GM12874 (cell line): ENCODE measurements around the gene SARDH.

Experiments used
- CTCF ChIP-seq: IDR thresholded peaks from 2 replicates; pipeline ENCODE4 v1.5.1; 2011; ENCODE audit warnings: low read depth, mild to moderate bottlenecking, control low read depth, low read length, moderate library complexity; ENCODE audit not compliant: insufficient read depth

The SARDH gene

GRCh38 chr9:133677126-133678010 lies 60.8 kb downstream of the SARDH start:
- no peak for TF ChIP-seq CTCF

DNA sequence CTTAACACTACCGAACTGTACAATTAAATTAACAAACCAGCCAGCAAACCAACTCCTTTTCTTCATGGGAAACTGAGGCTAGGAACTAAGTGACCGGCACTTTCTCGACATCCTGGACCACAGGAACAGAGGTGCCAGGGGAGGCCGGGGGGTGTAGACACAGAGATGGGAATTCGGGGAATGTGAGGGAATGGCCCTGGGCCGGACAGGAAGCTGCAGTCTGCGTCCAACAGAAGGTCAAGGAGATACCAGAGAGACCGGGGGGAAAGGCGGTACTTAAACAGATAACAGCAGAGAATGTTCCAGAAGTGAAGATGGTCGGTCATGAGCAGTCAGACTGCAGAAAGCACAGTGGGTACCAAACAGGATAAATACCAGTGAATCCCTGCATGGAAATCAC lies 61.7 kb downstream of the SARDH start:
- no peak for TF ChIP-seq CTCF

DNA sequence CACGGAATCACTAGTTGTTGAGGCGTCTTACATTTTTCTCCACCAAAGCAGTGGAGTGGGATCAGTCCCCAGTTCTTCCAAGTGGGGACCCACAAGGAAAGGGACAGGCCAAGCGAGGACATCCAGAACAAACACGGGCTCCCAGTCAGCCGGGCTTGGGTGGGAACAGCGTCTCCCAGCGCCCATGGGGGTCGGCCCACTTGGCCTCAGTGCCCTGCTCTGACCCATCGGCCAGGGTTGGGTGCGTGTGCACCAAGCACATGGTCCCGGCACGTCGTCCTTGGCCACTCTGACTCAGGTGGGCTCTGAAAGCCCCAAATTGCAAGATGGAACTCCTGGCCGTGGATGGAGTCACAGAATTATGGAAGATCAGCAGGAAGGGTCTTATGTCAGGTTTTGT lies 64.1 kb downstream of the SARDH start:
- TF ChIP-seq CTCF, result no peak

DNA sequence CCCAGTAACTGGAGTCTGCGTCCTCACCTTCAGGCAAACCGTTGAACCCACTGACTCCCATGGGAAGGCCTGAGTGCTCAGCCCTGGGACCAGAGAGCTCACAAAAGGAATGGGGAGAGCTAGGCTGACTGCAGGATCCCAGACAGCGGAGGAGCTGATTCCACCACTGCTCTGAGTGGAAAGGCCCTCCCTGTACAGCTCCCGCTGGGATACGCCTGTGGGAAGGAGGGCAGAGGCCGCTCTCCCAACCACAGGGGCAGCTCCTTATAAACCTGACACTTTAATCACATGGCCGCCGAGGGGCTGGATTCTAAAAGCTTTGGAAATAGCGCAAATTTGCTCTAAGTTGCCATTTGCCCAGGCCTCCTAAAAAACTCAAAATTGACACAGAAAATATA lies 64.9 kb downstream of the SARDH start:
- no peak for TF ChIP-seq CTCF

- TF ChIP-seq CTCF, result no peak
Observed at GRCh38 chr9:133672503-133673257, 65.5 kb downstream of the SARDH start.

- TF ChIP-seq CTCF, result no peak
Observed at GRCh38 chr9:133671371-133671770, 66.8 kb downstream of the SARDH start.

DNA sequence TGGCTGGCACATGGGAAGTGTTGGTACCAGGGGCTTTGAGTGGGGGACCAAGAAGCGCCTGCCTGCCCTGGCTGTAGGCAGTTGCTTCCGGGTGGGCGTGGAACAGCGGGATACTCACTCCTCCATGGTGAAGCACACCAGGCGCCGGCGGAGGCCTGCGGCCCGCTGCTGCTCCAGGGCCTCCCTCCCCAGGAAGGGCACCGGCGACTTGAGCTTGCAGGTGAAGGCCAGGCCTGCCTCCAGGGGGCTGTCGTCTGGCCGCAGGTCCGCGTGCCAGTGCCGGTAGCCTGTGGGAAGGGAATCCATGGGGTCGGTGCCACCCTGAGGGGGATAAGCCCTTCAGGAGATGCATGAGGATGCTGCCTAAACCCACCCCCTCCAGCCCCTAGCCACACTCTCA lies 67.7 kb downstream of the SARDH start:
- TF ChIP-seq CTCF, result no peak
